GM12878 (cell line): ENCODE results near the gene TMPRSS2. TPM values are rescaled to one million over a fixed set of nuclear protein-coding genes. Genes with fewer than 3 reads are reported as not detected.

Experiments used
- ATAC-seq: fragments of 200-7000 bp; cut with Tn5 transposase; 3 replicates; pipeline ENCODE4 v1.9.1; 2020; ENCODE audit warnings: mild to moderate bottlenecking, moderate library complexity
- BruUV-seq: library from RNA; stranded (reverse); fragments of 400-500 nt; replicated peaks from 2 replicates; lab custom pipeline; 2021; lab: Mats Ljungman, UMichigan
- CTCF ChIA-PET: fragments of 300-600 bp; sonication (Branson Sonifier 250); formaldehyde crosslinking; extraction: SDS; loops from one replicate; lab custom pipeline; 2021; ENCODE audit warnings: inconsistent platforms; lab: Yijun Ruan, JAX
- POLR2A ChIA-PET: fragments of 350-600 bp; formaldehyde crosslinking; extraction: SDS; loops from one replicate; lab custom pipeline; 2021; ENCODE audit warnings: inconsistent platforms; lab: Charles Lee
- RAD21 ChIA-PET: fragments of 300-600 bp; sonication (Branson Sonifier 250); formaldehyde crosslinking; loops from one replicate; lab custom pipeline; 2023; ENCODE audit warnings: antibody characterized with exemption; ENCODE audit not compliant: unreplicated experiment; lab: Charles Lee
- SMC1A ChIA-PET: fragments of 300-600 bp; sonication (Branson Sonifier 250); formaldehyde crosslinking; loops from one replicate; lab custom pipeline; 2023; ENCODE audit not compliant: unreplicated experiment, uncharacterized antibody; lab: Charles Lee
- DNase-seq: peaks from one replicate; pipeline ENCODE4 v3.0.0-alpha.2; 2011; ENCODE audit warnings: low read depth, low spot score
- FAIRE-seq: peaks from 3 replicates; lab custom pipeline; 2011; peaks lifted over from hg19 to GRCh38; lab: Jason Lieb, UNC
- H2AFZ ChIP-seq: 2 replicates; pipeline ENCODE4 v1.6.0; 2011; ENCODE audit warnings: low read depth, low read length, control low read depth; ENCODE audit not compliant: control insufficient read depth
- H3K27ac ChIP-seq: 2 replicates; pipeline ENCODE4 v1.5.1; 2011; ENCODE audit warnings: control low read depth; ENCODE audit not compliant: control insufficient read depth, insufficient read depth
- H3K27me3 ChIP-seq, 2 experiments: replicated peaks in 1 of 2; 2 replicates each; pipeline versions ENCODE4 v1.6.0 to v1.6.1; 2011; ENCODE audit warnings: low read length in 1 of 2; ENCODE audit not compliant: control insufficient read depth in 2 of 2, insufficient read depth in 2 of 2
- H3K36me3 ChIP-seq, 2 experiments: 2 replicates each; pipeline ENCODE4 v1.5.1; 2011; ENCODE audit warnings: low read length in 1 of 2; ENCODE audit not compliant: control insufficient read depth in 2 of 2, insufficient read depth in 2 of 2
- H3K4me1 ChIP-seq: 2 replicates; pipeline ENCODE4 v1.6.1; 2011; ENCODE audit warnings: mild to moderate bottlenecking, low read length, moderate library complexity, mixed read lengths; ENCODE audit not compliant: control insufficient read depth, insufficient read depth
- H3K4me2 ChIP-seq: 2 replicates; pipeline ENCODE4 v1.6.0; 2011; ENCODE audit warnings: control low read depth; ENCODE audit not compliant: control insufficient read depth, insufficient read depth
- H3K4me3 ChIP-seq: fragments of 200-600 bp; sonication (generic); 2 replicates; pipeline ENCODE4 v1.5.1; 2016
- H3K79me2 ChIP-seq: 2 replicates; pipeline ENCODE4 v1.6.0; 2011; ENCODE audit warnings: low read length; ENCODE audit not compliant: control insufficient read depth, insufficient read depth
- H3K9ac ChIP-seq: 2 replicates; pipeline ENCODE4 v1.8.0; 2011; ENCODE audit warnings: low read length, control low read depth, mixed read lengths; ENCODE audit not compliant: control insufficient read depth, insufficient read depth
- H3K9me3 ChIP-seq: replicated peaks from 3 replicates; pipeline ENCODE4 v1.5.1; 2011; ENCODE audit warnings: mild to moderate bottlenecking, low read length; ENCODE audit not compliant: control insufficient read depth, insufficient read depth
- H4K20me1 ChIP-seq: 2 replicates; pipeline ENCODE4 v1.6.0; 2011; ENCODE audit not compliant: control insufficient read depth, insufficient read depth
- BACH1 ChIP-seq: fragments of 450-650 bp; IDR thresholded peaks from 2 replicates; pipeline ENCODE4 v1.6.1; 2017; ENCODE audit warnings: mild to moderate bottlenecking, borderline replicate concordance
- CHD2 ChIP-seq: IDR thresholded peaks from 2 replicates; pipeline ENCODE4 v1.6.1; 2011; ENCODE audit warnings: low read depth, low read length, improper control_type of control experiment, borderline replicate concordance
- GABPA ChIP-seq: IDR thresholded peaks from 2 replicates; pipeline ENCODE4 v1.6.1; 2014; ENCODE audit warnings: antibody characterized with exemption, low read depth, mild to moderate bottlenecking, inconsistent platforms
- KLF5 ChIP-seq: fragments of 450-650 bp; IDR thresholded peaks from 2 replicates; pipeline ENCODE4 v1.6.1; 2014; ENCODE audit warnings: mild to moderate bottlenecking; ENCODE audit not compliant: partially characterized antibody
- MEF2B ChIP-seq: fragments of 450-650 bp; IDR thresholded peaks from 2 replicates; pipeline ENCODE4 v1.6.1; 2018; ENCODE audit warnings: mild to moderate bottlenecking, moderate library complexity; ENCODE audit not compliant: partially characterized antibody, poor library complexity, severe bottlenecking
- MTA3 ChIP-seq: IDR thresholded peaks from 2 replicates; pipeline ENCODE4 v1.6.1; 2012; ENCODE audit warnings: low read length, inconsistent platforms, borderline replicate concordance
- MYB ChIP-seq: fragments of 150-350 bp; IDR thresholded peaks from 2 replicates; pipeline ENCODE4 v1.6.1; 2014; ENCODE audit warnings: mild to moderate bottlenecking, low read depth, low read length, borderline replicate concordance
- MYC ChIP-seq: IDR thresholded peaks from 2 replicates; pipeline ENCODE4 v1.6.1; 2011; ENCODE audit warnings: mild to moderate bottlenecking, low read length, moderate library complexity, inconsistent platforms; ENCODE audit not compliant: insufficient read depth, insufficient replicate concordance, insufficient read length, severe bottlenecking
- POLR2AphosphoS2 ChIP-seq: IDR thresholded peaks from 2 replicates; pipeline ENCODE4 v1.6.1; 2011; ENCODE audit warnings: low read depth, mild to moderate bottlenecking, low read length, improper control_type of control experiment, moderate library complexity
- RAD51 ChIP-seq: fragments of 450-650 bp; IDR thresholded peaks from 2 replicates; pipeline ENCODE4 v1.6.1; 2016; ENCODE audit warnings: moderate library complexity, mild to moderate bottlenecking, inconsistent platforms
- SKIL ChIP-seq: fragments of 450-650 bp; IDR thresholded peaks from 2 replicates; pipeline ENCODE4 v1.6.1; 2017; ENCODE audit warnings: mild to moderate bottlenecking, low read depth, inconsistent platforms; ENCODE audit not compliant: poor library complexity, severe bottlenecking
- SMAD5 ChIP-seq: IDR thresholded peaks from 2 replicates; pipeline ENCODE4 v1.6.1; 2016; ENCODE audit warnings: antibody characterized with exemption, low read depth
- SMC3 ChIP-seq: IDR thresholded peaks from 2 replicates; pipeline ENCODE4 v1.6.1; 2011; ENCODE audit warnings: low read length, improper control_type of control experiment, borderline replicate concordance
- ZBTB40 ChIP-seq: fragments of 450-650 bp; IDR thresholded peaks from 2 replicates; pipeline ENCODE4 v1.6.1; 2016; ENCODE audit warnings: mild to moderate bottlenecking, moderate library complexity, borderline replicate concordance
- ZNF217 ChIP-seq: fragments of 450-650 bp; IDR thresholded peaks from 2 replicates; pipeline ENCODE4 v1.6.1; 2017; ENCODE audit warnings: antibody characterized with exemption, mild to moderate bottlenecking
- ZNF384 ChIP-seq: IDR thresholded peaks from 2 replicates; pipeline ENCODE4 v1.6.1; 2012; ENCODE audit warnings: low read depth, mild to moderate bottlenecking, low read length, improper control_type of control experiment, borderline replicate concordance
- WGBS: methylation state at CpG from one replicate; pipeline ENCODE4 v1.1.6; 2016; ENCODE audit warnings: low lambda C conversion rate; ENCODE audit not compliant: insufficient replicate concordance, insufficient coverage; ENCODE audit errors: missing lambda C conversion rate; 5-methylcytosine and 5-hydroxymethylcytosine counted together
- in situ Hi-C: fragments of 300-500 bp; cut with MboI; formaldehyde crosslinking; loops from 9 replicates; pipeline ENCODE4 v1.14.3; 2018; ENCODE audit warnings: mixed read lengths
- intact Hi-C: fragments of 100-400 bp; cut with micrococcal nuclease; formaldehyde crosslinking; loops from one replicate; pipeline ENCODE4 v1.14.2; 2022; ENCODE audit not compliant: unreplicated experiment
- polyA plus RNA-seq, 11 experiments: library from polyadenylated mRNA; depleted of rRNA in 4 of 11; unstranded in 6 of 11; stranded (reverse) in 5 of 11; fragments of >200 nt; fragmentation: Nextera tagmentation in 4 of 11; fragmentation: Illumina TruSeq in 1 of 11; extraction: Ambion mirVana in 4 of 11; extraction: Trizol in 1 of 11; gene quantifications; 1 replicate in 1 of 11; 2 replicates in 10 of 11; pipeline versions ENCODE4 v1.2.1 to v1.2.3, GENCODE V29; 2011 to 2016; ENCODE audit warnings: inconsistent platforms in 2 of 11, missing spikeins in 2 of 11, low read depth in 1 of 11
- total RNA-seq, 4 experiments: library from RNA; depleted of rRNA in 3 of 4; stranded (reverse); fragments of >200 nt in 3 of 4; fragmentation: Illumina TruSeq in 1 of 4; extraction: Trizol in 1 of 4; gene quantifications; 2 replicates each; pipeline versions ENCODE4 v1.2.1 to v1.2.3, GENCODE V29; 2013 to 2021
- TF ChIP-seq, protein P1 (sequence below): IDR thresholded peaks from 2 replicates; pipeline ENCODE4 v1.6.1; 2012; ENCODE audit warnings: low read depth, low read length, improper control_type of control experiment

The TMPRSS2 gene
- total and polyA plus RNA-seq, 10 of the 15 experiments (the other 5 are each of a cell fraction or from before 2014, with no cell fraction given): 0.19 to 0.26 TPM; not detected in 8

DNA sequence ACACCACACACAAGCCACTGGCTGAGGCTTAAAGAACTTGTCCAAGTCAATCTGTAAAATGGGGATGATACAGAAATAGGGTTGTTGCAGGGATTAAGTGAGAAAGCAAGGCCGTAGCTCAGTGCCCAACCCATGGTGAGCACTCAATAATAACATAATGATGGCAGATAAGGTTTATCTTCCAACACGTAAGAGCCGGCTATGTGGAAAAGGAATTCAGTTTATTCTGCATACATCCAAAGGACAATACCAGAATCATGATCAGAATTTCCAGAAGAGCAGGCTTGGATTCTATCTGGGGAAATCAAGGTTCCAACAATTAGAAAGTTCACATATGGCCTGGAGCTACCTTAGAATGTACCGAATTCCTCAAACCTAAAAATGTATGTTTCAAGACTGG is 4.6 kb downstream of the TMPRSS2 start:
- Histone ChIP-seq H2AFZ (no peak overlapping the region), H3K4me2 (no peak overlapping the region)
- POLR2A ChIA-PET: no interaction called here
- TF ChIP-seq CHD2 (no peak), MYC (no peak), RAD51 (no peak), SMAD5 (no peak), GABPA (no peak), KLF5 (no peak), ZBTB40 (no peak), POLR2AphosphoS2 (no peak), MYB (no peak), BACH1 (no peak), MEF2B (no peak), SMC3 (no peak), ZNF384 (no peak), MTA3 (no peak), SKIL (no peak), ZNF217 (no peak)
- TF ChIP-seq, protein P1, sequence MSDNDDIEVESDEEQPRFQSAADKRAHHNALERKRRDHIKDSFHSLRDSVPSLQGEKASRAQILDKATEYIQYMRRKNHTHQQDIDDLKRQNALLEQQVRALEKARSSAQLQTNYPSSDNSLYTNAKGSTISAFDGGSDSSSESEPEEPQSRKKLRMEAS: no peak
- TF ChIP-seq, all 136 proteins: peak for 0
- H3K36me3 ChIP-seq: no peaks in the 10 kb centered on the region
- in situ Hi-C loops (no loop called here), intact Hi-C loops (no loop called here)
- no TSS peak for BruUV-seq
- ChIA-PET SMC1A (no interaction called here), RAD21 (no interaction called here), CTCF (no interaction called here)
- 46% methylated on average over 4 of the region's 4 CpGs for WGBS
- H3K79me2 ChIP-seq: no peaks in the 10 kb centered on the region
- no peak overlapping the region for H3K9ac ChIP-seq
- H3K4me1 ChIP-seq: no peaks in the 10 kb centered on the region
- no peak for ATAC-seq
- H3K27ac ChIP-seq: no peak overlapping the region
- H3K4me3 ChIP-seq: no peak overlapping the region
- no peak for FAIRE-seq
- DNase-seq: no peak
- H4K20me1 ChIP-seq: no peaks in the 10 kb centered on the region
- peaks cover 8 to 14% of the 10 kb centered on the region in 2 experiments for H3K27me3 ChIP-seq
- no peaks in the 10 kb centered on the region for H3K9me3 ChIP-seq
